Measurements from ENCODE around the gene ZNRF3.

Gene ZNRF3

GRCh38 chr22:29105468-29105867, 222.1 kb downstream of the ZNRF3 start:
- no peak for DNase-seq

GRCh38 chr22:29106839-29107238, 223.5 kb downstream of the ZNRF3 start:
- DNase-seq: no peak
